ENCODE results near the gene SEPTIN1.

GRCh38 chr16:30379158-30379783 is 3.1 kb downstream of the SEPTIN1 start:
- TF ChIP-seq CTCF (conservative IDR thresholded peaks at IDR 0.05; ENCODE audit: low read depth in 2 of 2) = no peak
- TF ChIP-seq REST (IDR thresholded peaks at IDR 0.05; ENCODE audit: unreplicated experiment) = no peak
- no peak for TF ChIP-seq JUNB (IDR thresholded peaks at IDR 0.05; ENCODE audit: unreplicated experiment)
- no peak for TF ChIP-seq POLR2AphosphoS5 (IDR thresholded peaks at IDR 0.05; ENCODE audit: low read depth)
- no peak for TF ChIP-seq EZH2 (IDR thresholded peaks at IDR 0.05; ENCODE audit: low read depth, unreplicated experiment)
- TF ChIP-seq STAT1 (IDR thresholded peaks at IDR 0.05; ENCODE audit: unreplicated experiment) = no peak
- TF ChIP-seq NANOG (IDR thresholded peaks at IDR 0.05; ENCODE audit: borderline replicate concordance) = no peak
- no peak for TF ChIP-seq EZH2phosphoT487 (IDR thresholded peaks at IDR 0.05; ENCODE audit: unreplicated experiment)
- no peak for TF ChIP-seq CREB1 (CRISPR knock-in tag; IDR thresholded peaks at IDR 0.05; ENCODE audit: low read depth)
- TF ChIP-seq ZNF114 (CRISPR knock-in tag; IDR thresholded peaks at IDR 0.05) = no peak
- no peak for TF ChIP-seq ETS1 (IDR thresholded peaks at IDR 0.05)
